Measurements from ENCODE around the gene PARP14. TPM values are rescaled to one million over a fixed set of nuclear protein-coding genes. Genes with fewer than 3 reads are reported as not detected.

The PARP14 gene
- polyA plus RNA-seq, 2 of the 4 experiments (the other 2 are of a cell fraction), result 7.5 to 23.6 TPM

DNA sequence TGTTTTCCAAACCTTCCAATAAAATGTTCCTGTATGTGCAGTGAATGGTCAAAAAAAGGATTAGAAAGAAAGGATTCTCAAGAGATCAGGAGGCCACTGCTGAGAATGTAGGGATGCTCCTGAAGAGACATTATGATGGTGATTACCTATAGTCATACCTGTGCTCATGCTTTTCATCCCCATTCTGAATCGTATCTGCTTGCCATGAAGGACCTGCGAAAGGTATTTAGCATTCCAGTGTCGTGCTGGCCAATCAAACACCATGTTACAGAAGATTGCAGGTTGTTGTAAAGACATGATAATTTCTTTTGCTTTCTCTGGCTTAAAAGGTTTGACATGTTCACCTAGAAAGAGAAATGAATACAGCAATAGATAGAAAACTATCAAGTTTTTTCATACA is 96.9 kb downstream of the PARP14 start:
- H3K4me3 ChIP-seq, result no peak overlapping the region

More for the DNA sequence above, 96.9 kb downstream of the PARP14 start:
- ATAC-seq (no peak), DNase-seq (ENCODE audit: low read depth in 1 of 2, low spot score in 1 of 2) (no peak), FAIRE-seq (no peak)
- ChIA-PET POLR2A (no interaction called here), CTCF (no interaction called here)
- Histone ChIP-seq H3K9me3 (no peaks in the 10 kb centered on the region), H3K4me2 (no peak overlapping the region), H3K27ac (no peak overlapping the region), H3K4me1 (0 out of 3 replicates have a peak, but pooled peaks cover 3% of the 10 kb centered on the region)
- 86% methylated on average over 3 of the region's 3 CpGs for WGBS (ENCODE audit: missing lambda C conversion rate)
- no peak for TF ChIP-seq RFX5 (IDR thresholded peaks at IDR 0.05)
- TF ChIP-seq CBX8 (IDR thresholded peaks at IDR 0.05), result no peak
- no peak for TF ChIP-seq HEYL (CRISPR knock-in tag; IDR thresholded peaks at IDR 0.05)
- no peak for TF ChIP-seq JUNB (IDR thresholded peaks at IDR 0.05)
- no peak for TF ChIP-seq KDM5A (IDR thresholded peaks at IDR 0.05)
- no peak for TF ChIP-seq ZNF302 (CRISPR knock-in tag; IDR thresholded peaks at IDR 0.05)
- no peak for TF ChIP-seq KDM1A (IDR thresholded peaks at IDR 0.05; ENCODE audit: low read depth)
- no peak for TF ChIP-seq NPAS2 (CRISPR knock-in tag; IDR thresholded peaks at IDR 0.05; ENCODE audit: borderline replicate concordance)
- TF ChIP-seq, protein P1, sequence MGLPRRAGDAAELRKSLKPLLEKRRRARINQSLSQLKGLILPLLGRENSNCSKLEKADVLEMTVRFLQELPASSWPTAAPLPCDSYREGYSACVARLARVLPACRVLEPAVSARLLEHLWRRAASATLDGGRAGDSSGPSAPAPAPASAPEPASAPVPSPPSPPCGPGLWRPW (IDR thresholded peaks at IDR 0.05), result no peak
- TF ChIP-seq, protein P2, sequence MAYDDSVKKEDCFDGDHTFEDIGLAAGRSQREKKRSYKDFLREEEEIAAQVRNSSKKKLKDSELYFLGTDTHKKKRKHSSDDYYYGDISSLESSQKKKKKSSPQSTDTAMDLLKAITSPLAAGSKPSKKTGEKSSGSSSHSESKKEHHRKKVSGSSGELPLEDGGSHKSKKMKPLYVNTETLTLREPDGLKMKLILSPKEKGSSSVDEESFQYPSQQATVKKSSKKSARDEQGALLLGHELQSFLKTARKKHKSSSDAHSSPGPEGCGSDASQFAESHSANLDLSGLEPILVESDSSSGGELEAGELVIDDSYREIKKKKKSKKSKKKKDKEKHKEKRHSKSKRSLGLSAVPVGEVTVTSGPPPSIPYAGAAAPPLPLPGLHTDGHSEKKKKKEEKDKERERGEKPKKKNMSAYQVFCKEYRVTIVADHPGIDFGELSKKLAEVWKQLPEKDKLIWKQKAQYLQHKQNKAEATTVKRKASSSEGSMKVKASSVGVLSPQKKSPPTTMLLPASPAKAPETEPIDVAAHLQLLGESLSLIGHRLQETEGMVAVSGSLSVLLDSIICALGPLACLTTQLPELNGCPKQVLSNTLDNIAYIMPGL (CRISPR knock-in tag; IDR thresholded peaks at IDR 0.05; ENCODE audit: borderline replicate concordance), result no peak
- TF ChIP-seq ZSCAN20 (CRISPR knock-in tag; IDR thresholded peaks at IDR 0.05), result no peak
- TF ChIP-seq HOXA7 (CRISPR knock-in tag; IDR thresholded peaks at IDR 0.05), result no peak
- no peak for TF ChIP-seq CHD2 (IDR thresholded peaks at IDR 0.05; ENCODE audit: low read length, partially characterized antibody)
- TF ChIP-seq RAD21 (conservative IDR thresholded peaks at IDR 0.05 in 1 of 2, IDR thresholded peaks at IDR 0.05 in 1 of 2), result no peak
- no peak for TF ChIP-seq TP53 (CRISPR knock-in tag; IDR thresholded peaks at IDR 0.05)
- TF ChIP-seq, protein P3, sequence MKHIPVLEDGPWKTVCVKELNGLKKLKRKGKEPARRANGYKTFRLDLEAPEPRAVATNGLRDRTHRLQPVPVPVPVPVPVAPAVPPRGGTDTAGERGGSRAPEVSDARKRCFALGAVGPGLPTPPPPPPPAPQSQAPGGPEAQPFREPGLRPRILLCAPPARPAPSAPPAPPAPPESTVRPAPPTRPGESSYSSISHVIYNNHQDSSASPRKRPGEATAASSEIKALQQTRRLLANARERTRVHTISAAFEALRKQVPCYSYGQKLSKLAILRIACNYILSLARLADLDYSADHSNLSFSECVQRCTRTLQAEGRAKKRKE (CRISPR knock-in tag; IDR thresholded peaks at IDR 0.05; ENCODE audit: low read depth), result no peak
- TF ChIP-seq HDAC2 (IDR thresholded peaks at IDR 0.05), result no peak
- TF ChIP-seq, protein P4, sequence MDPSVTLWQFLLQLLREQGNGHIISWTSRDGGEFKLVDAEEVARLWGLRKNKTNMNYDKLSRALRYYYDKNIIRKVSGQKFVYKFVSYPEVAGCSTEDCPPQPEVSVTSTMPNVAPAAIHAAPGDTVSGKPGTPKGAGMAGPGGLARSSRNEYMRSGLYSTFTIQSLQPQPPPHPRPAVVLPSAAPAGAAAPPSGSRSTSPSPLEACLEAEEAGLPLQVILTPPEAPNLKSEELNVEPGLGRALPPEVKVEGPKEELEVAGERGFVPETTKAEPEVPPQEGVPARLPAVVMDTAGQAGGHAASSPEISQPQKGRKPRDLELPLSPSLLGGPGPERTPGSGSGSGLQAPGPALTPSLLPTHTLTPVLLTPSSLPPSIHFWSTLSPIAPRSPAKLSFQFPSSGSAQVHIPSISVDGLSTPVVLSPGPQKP (IDR thresholded peaks at IDR 0.05; ENCODE audit: low read depth, low read length), result no peak

Other genes starting within 250 kb of the PARP14 start
- 81.8 and 86.6 TPM in 2 replicates for gene KPNA1, start 165.9 kb upstream of the PARP14 start, polyA plus RNA-seq (2011; rRNA removed)
- 48.1 to 50.7 TPM (median 48.9 TPM) in 3 replicates for gene KPNA1, start 165.9 kb upstream of the PARP14 start, polyA plus RNA-seq (2017; fragmentation: RNase III; extraction: RNeasy Plus Mini Kit Qiagen cat#74134 plus additional on column Dnase treatment)
- gene PARP9, start 116.5 kb upstream of the PARP14 start, polyA plus RNA-seq (2011; rRNA removed), result 11.7 and 12.6 TPM in 2 replicates
- 4.5 to 7.0 TPM (median 5.1 TPM) in 3 replicates for gene PARP9, start 116.5 kb upstream of the PARP14 start, polyA plus RNA-seq (2017; fragmentation: RNase III; extraction: RNeasy Plus Mini Kit Qiagen cat#74134 plus additional on column Dnase treatment)
- gene DTX3L, start 116.5 kb upstream of the PARP14 start, polyA plus RNA-seq (2011; rRNA removed), result 4.2 and 6.9 TPM in 2 replicates
- gene DTX3L, start 116.5 kb upstream of the PARP14 start, polyA plus RNA-seq (2017; fragmentation: RNase III; extraction: RNeasy Plus Mini Kit Qiagen cat#74134 plus additional on column Dnase treatment), result 5.3 to 6.8 TPM (median 5.7 TPM) in 3 replicates
- gene PARP15, start 103.2 kb upstream of the PARP14 start, polyA plus RNA-seq (2011; rRNA removed), result 0.05 TPM in 1 of 2 replicates, not detected in the other
- gene PARP15, start 103.2 kb upstream of the PARP14 start, polyA plus RNA-seq (2017; fragmentation: RNase III; extraction: RNeasy Plus Mini Kit Qiagen cat#74134 plus additional on column Dnase treatment), result not detected in 3 replicates
- 8.8 and 9.2 TPM in 2 replicates for gene HSPBAP1, start 113.0 kb downstream of the PARP14 start, polyA plus RNA-seq (2011; rRNA removed)
- gene HSPBAP1, start 113.0 kb downstream of the PARP14 start, polyA plus RNA-seq (2017; fragmentation: RNase III; extraction: RNeasy Plus Mini Kit Qiagen cat#74134 plus additional on column Dnase treatment), result 5.0 to 6.3 TPM (median 5.2 TPM) in 3 replicates
- gene SLC49A4, start 114.2 kb downstream of the PARP14 start, polyA plus RNA-seq (2011; rRNA removed), result 16.2 and 16.8 TPM in 2 replicates
- 9.3 to 11.1 TPM (median 10.1 TPM) in 3 replicates for gene SLC49A4, start 114.2 kb downstream of the PARP14 start, polyA plus RNA-seq (2017; fragmentation: RNase III; extraction: RNeasy Plus Mini Kit Qiagen cat#74134 plus additional on column Dnase treatment)